GM12873 (cell line): ENCODE measurements around the gene EIF4E1B.

Experiments
- TF ChIP-seq, protein P1 (sequence below): IDR thresholded peaks from 2 replicates; pipeline ENCODE4 v1.5.1; 2012; ENCODE audit warnings: low read depth, mild to moderate bottlenecking, moderate library complexity, low read length, control low read depth; ENCODE audit not compliant: insufficient read depth; ENCODE audit errors: missing control alignments

The EIF4E1B gene

GRCh38 chr5:176639981-176640380, 9.5 kb downstream of the EIF4E1B start:
- TF ChIP-seq, protein P1, sequence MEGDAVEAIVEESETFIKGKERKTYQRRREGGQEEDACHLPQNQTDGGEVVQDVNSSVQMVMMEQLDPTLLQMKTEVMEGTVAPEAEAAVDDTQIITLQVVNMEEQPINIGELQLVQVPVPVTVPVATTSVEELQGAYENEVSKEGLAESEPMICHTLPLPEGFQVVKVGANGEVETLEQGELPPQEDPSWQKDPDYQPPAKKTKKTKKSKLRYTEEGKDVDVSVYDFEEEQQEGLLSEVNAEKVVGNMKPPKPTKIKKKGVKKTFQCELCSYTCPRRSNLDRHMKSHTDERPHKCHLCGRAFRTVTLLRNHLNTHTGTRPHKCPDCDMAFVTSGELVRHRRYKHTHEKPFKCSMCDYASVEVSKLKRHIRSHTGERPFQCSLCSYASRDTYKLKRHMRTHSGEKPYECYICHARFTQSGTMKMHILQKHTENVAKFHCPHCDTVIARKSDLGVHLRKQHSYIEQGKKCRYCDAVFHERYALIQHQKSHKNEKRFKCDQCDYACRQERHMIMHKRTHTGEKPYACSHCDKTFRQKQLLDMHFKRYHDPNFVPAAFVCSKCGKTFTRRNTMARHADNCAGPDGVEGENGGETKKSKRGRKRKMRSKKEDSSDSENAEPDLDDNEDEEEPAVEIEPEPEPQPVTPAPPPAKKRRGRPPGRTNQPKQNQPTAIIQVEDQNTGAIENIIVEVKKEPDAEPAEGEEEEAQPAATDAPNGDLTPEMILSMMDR, result no peak

DNA sequence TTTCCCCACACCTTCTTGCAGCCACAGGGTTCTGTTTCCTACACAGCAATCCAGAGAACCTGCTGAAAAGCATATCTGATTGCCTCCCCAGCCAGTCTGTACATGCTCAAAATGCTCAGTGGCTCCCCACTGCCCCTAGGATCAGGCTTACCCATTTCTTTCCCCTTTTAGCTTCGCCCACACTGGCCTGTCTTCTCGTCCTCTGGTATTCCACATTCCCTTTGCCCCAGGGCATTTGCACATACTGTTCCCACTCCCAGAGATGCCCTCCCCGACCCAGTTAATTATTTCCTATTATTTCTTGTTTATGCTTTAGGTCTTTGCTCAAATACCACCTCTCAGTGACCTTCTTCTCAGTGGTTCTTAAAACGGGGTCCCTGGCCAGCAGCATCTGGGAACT, 10.1 kb downstream of the EIF4E1B start:
- TF ChIP-seq, protein P1, result no peak

DNA sequence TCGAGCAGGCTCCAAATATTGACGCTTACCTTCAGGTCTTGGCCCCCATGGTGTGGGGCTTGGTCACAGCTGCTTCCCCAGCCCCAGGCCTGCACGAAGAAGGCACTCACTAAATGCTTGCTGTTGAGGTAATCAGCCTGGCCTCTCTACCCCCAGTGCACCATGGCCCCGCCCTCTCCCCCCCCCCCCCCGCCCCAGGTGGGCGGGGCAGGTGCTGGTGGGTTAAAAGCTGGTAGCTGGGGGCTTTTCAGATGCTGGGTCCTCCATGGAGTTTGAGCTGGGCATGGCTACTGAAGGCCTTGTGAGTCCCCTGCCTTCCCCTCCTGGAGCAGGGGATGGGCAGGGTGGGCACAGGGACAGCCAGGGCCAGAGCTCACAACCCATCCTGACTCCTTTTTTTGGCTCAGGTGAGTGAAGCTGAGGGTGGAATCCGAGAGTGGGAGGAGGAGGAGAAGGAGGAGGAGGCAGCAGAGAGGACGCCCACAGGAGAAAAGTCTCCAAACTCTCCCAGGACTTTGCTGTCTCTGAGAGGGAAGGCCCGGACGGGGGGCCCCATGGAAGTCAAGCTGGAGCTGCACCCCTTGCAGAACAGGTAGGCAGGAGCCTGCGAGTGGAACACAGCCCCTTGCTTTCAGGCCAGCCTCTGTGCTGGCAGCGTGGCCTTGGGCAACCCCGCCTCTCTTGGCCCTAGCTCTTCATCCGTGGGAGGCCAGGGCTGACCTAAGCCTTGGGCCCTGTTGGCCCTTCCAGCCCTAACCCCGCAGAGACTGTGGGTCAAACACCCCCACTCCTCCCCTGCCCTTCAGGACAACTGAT, 12.4 kb downstream of the EIF4E1B start:
- TF ChIP-seq, protein P1, result no peak

DNA sequence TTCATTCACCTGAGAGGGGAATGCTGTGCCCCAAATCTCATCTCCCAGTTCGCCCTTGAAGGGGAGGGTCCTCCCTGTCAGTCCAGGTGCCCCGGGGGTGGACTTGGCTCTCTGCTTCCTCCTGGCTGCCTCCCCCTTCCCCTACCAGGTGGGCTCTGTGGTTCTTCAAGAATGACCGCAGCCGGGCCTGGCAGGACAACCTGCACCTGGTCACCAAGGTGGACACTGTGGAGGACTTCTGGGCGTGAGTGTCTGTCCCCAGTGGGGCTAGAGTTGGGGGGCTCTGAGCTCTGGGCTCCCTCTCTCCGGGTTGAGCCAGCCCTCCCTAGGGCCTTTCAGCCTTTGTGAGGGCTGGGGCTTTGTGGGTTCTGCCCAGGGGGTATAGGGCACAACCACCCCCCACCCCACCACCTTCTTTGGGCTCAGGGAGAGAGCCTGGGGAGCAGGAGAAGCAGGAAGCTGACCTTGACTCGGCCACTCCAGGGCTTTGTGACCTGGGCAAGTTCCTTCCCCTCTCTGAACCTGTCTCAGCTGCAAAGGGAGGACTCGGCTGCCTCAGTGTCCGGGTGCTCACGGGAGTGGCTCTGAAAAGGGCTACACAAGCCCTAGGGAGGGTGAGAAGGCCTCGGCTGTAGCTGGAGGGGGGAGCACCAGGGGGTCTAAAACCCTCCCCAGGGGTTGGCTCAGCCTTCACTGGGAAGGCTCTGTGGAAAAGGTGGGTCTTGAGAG, 13.2 kb downstream of the EIF4E1B start:
- TF ChIP-seq, protein P1, result no peak

DNA sequence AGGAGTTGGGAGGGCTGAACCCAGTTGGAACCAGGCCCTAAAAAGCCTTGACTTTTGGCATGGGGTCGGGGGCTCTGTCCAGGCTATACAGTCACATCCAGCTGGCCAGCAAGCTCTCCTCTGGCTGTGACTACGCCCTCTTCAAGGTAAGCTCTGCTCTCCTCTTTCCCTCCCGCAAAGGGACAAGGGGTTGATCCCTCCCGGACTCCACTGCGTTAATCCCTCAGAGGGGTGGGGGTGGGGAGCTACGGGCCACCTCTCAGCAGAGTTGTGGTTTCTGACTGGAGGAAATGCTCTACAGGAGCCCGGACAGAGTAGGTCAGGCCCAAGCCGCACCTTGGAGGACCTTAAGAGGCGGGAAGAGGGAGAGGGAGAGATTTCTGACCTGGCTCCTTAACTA, 13.8 kb downstream of the EIF4E1B start:
- TF ChIP-seq, protein P1, result no peak

- TF ChIP-seq, protein P1, result no peak
Observed at GRCh38 chr5:176644878-176645670, 14.6 kb downstream of the EIF4E1B start.
